Erythroblast (primary cell): ENCODE results near the gene ZNF701.
"Not testable (repeated sequence)": the region's sequence is repeated elsewhere in the genome, so short reads cannot be mapped to it uniquely, and the experiment has no call there.

ENCODE experiments used
- DNase-seq, 2 experiments: peaks; one replicate each; lab custom pipeline; 2025; lab: John Stamatoyannopoulos, UW
- GATA1 ChIP-seq: IDR thresholded peaks from 2 replicates; pipeline ENCODE4 v1.6.1; 2011; ENCODE audit warnings: low read depth, mild to moderate bottlenecking, control low read depth, low read length, moderate library complexity
- POLR2A ChIP-seq: IDR thresholded peaks from 2 replicates; pipeline ENCODE4 v1.6.1; 2011; ENCODE audit warnings: mild to moderate bottlenecking, low read length

The ZNF701 gene

GRCh38 chr19:52570000-52570861 lies at the start of gene ZNF701:
TSS of gene ZNF701 (plus strand) at chr19:52570287. CDS start at chr19:52574148, 3,861 bp downstream.
- TF ChIP-seq POLR2A (peak; percentile 95), GATA1 (no peak)

GRCh38 chr19:52522551-52522950 lies 47.5 kb upstream of the ZNF701 start:
- TF ChIP-seq GATA1 (no peak), POLR2A (no peak)
- no peak for DNase-seq

More at GRCh38 chr19:52570000-52570861, at the start of gene ZNF701:
- DNase-seq = peak; percentile 94 to 96

DNA sequence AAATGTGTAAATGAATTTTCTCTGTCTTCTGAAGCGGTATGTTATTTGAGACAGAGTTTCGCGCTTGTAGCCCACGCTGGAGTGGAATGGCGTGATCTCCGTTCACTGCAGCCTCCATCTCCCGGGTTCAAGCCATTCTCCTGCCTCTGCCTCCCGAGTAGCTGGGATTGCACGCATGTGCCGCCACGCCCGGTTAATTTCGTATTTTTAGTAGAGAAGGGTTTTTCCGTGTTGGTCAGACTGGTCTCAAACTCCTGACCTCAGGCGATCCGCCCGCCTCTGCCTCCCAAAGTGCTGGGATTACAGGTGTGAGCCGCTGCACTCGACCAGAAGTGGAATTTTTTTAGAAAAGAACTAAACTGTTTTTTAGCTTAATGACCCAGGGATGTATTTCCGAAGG lies 46.0 kb upstream of the ZNF701 start:
- no peak for TF ChIP-seq GATA1
- TF ChIP-seq POLR2A = no peak
- no peak for DNase-seq

- TF ChIP-seq GATA1 = no peak
- TF ChIP-seq POLR2A = peak; percentile 52
- DNase-seq = peak; percentile 94
Observed at GRCh38 chr19:52527134-52527955, 42.7 kb upstream of the ZNF701 start, which contains the start of gene ZNF808. TSS of gene ZNF808 (plus strand) at chr19:52527668. CDS start at chr19:52543285, 15,617 bp downstream.

DNA sequence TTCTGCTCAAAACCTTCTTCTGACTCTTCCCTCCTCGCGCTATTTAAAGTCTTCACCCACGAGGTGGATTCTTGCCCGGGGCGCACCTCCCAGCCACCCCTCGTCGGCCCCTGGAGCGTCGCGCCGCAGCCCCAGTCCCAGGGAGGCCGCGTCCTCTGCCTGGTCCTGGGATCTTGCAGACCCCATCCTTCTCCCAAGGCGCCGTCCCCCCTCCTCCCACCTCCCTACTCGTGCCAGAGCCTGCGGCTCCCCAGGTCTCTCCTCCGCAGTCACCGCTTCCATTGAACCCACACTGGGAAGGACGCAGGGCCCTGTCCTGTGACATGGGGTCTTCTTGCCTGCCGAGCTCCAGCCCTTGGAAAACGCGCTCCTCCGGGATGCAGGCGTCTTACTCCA lies 42.1 kb upstream of the ZNF701 start:
- TF ChIP-seq POLR2A (no peak), GATA1 (no peak)
- no peak for DNase-seq

DNA sequence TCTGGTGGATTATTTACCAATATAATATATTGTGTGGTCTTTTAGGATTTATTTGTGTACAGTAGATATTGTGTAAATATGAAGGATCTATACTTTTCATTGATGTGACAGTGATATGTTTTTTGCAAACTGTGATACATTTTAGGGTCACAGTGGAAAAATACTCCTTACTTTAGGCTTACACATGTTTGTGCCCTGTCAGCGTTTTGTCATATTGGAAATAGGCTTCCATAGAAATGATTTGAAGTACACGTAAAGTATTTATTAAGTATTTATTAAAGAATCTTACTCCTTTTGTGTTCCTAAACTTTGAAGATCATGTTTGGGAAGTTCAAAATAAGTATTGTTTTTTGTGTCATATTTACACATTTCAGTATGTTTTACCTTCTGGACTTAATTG lies 37.6 kb upstream of the ZNF701 start:
- TF ChIP-seq POLR2A = no peak
- TF ChIP-seq GATA1 = no peak
- no peak for DNase-seq

GRCh38 chr19:52533901-52534300 lies 36.2 kb upstream of the ZNF701 start:
- TF ChIP-seq GATA1 = no peak
- TF ChIP-seq POLR2A = no peak
- no peak for DNase-seq

DNA sequence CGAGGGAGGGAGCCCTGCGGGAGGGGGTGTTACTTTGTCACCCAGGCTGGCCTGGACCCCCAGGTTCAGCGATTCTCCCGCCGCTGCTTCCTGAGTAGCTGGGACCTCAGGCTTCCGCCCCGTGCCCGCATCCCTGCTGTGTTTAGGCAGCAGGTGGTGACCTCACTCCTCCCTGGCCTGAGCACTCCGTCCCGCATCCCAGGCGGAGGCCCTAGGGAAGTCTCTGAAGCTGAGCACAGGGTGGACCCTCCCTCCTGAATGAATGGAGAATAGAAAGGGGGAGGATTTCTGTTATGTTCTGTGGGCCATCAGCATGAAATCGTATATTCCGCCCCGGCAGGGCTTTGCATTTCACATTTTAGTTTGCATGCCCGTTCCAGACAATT lies 34.7 kb upstream of the ZNF701 start:
- not testable (repeated sequence) for DNase-seq

GRCh38 chr19:52535771-52536447 lies 34.2 kb upstream of the ZNF701 start:
- TF ChIP-seq POLR2A (peak; percentile 65), GATA1 (no peak)
- DNase-seq = peak; percentile 84 to 89

DNA sequence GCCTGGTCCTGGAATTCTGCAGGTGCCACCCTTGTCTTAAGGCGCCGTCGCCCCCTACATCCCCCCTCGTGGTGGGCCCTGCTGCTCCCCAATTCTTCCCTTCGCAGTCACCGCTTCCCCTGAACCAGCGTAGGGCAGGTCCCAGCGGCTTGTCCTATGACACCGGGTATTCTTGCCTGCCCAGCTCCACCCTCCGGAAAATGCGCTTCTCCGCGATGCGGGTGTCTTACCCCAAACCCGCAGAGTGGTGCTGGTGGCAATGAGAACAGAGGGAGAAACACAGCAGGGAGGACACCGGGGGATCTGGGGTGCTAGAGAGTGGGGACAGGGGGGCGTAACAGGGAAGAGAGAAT lies 33.7 kb upstream of the ZNF701 start:
- DNase-seq = peak in 1 of 2 experiments; percentile 62
- TF ChIP-seq GATA1 = no peak
- no peak for TF ChIP-seq POLR2A

GRCh38 chr19:52538815-52539214 lies 31.3 kb upstream of the ZNF701 start:
- DNase-seq = not testable (repeated sequence)

DNA sequence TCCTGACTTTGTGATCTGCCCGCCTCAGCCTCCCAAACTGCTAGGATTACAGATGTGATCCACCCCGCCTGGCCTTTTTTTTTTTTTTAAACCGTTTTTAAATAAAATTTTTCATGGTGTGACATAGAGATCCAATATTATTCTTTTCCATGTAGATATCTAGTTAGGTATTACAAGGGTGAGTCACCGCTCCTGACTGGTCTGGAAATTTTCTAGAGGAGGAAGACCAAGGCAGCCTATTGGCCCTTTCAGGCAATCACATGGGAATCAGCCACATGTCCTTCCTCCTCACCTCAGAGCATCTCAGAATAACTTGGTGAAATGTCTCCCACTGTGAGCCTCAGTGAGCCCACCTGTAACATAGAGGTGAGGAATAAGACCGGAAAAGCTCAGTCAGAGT lies 28.9 kb upstream of the ZNF701 start:
- not testable (repeated sequence) for DNase-seq

- no peak for DNase-seq
Observed at GRCh38 chr19:52541608-52542007, 28.5 kb upstream of the ZNF701 start.

DNA sequence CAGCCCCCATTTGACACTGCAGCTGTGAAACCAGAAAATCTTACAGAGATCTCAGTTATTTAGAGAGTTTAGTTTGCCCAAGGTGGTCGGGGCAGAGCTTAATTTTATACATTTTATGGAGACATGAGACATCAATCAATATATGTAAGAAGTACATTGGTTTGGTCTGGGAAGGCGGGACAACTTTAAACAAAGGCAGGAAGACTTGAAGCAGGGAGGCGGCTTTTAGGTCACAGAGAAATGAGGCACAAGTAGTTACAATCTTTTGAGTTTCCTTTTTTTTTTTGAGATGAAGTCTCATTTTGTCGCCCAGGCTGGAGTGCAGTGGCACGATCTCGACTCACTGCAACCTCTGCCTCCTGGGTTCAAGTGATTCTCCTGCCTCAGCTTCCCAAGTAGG lies 27.5 kb upstream of the ZNF701 start:
- not testable (repeated sequence) for DNase-seq

More at GRCh38 chr19:52541608-52542007, 28.5 kb upstream of the ZNF701 start:
- no peak for TF ChIP-seq POLR2A
- no peak for TF ChIP-seq GATA1
